ENCODE results near the gene TSHZ3.

The TSHZ3 gene

DNA sequence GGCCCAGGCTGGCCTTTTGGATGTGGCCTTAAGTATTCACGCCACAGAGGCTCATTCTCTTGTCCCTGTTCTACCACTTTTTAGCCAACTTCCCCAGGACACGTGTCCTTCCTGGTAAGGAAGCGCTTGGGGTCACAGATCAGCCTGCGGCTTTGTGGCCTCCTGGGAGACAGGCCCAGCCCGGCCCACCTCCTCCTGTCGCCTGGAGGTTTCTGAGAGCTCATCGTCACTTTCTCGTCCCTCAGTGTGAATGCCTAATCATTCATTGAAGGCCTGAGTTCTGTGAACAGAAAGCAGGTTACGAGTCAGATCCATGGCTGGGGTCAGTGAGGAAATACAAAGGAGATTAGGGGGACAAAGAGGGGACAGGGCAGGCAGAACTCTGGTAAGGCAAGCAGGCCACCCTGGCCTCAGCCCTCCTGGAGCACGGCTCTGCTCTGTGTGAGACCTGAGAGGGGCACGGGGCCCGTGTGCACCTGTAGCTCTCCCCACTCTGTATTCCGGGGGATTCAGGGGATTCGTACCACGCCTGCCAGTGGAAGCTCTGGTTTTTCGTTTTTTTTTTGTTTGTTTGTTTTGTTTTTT is 38.6 kb upstream of the TSHZ3 start:
- DNase-seq (ENCODE audit: low read depth) = no peak
- H3K4me3 ChIP-seq (ENCODE audit: control insufficient read depth, low read depth, low read length) = no peak overlapping the region
- no peak for TF ChIP-seq CTCF (conservative IDR thresholded peaks at IDR 0.05; ENCODE audit: control insufficient read depth, insufficient read depth, low read depth, low read length)

- no peak overlapping the region for H3K4me3 ChIP-seq (ENCODE audit: control insufficient read depth, low read depth, low read length)
- DNase-seq (ENCODE audit: low read depth) = no peak
- TF ChIP-seq CTCF (conservative IDR thresholded peaks at IDR 0.05; ENCODE audit: control insufficient read depth, insufficient read depth, low read depth, low read length) = no peak
Observed at GRCh38 chr19:31386806-31387205, 37.6 kb upstream of the TSHZ3 start.

- DNase-seq (ENCODE audit: low read depth) = no peak
- no peak overlapping the region for H3K4me3 ChIP-seq (ENCODE audit: control insufficient read depth, low read depth, low read length)
- no peak for TF ChIP-seq CTCF (conservative IDR thresholded peaks at IDR 0.05; ENCODE audit: control insufficient read depth, insufficient read depth, low read depth, low read length)
Observed at GRCh38 chr19:31385744-31386143, 36.5 kb upstream of the TSHZ3 start.

DNA sequence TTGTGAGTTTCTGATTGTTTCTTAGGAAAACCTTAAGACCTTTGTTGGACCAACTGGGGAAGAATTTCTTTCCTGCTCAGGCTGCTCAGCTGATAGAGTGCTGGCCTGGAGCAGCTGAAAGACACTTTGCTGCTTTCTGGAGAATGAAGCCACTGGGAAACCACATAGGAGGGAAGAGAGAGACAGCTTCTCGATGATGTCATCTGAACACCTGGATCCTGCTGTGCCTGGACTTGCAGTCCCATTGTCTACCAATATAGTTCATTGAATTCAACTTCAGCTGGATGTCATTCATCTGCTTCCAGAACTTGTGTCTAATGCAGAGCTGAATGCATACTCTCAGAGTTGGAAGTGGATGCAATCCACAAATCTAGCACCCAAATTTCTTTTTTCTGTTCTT is 34.3 kb upstream of the TSHZ3 start:
- no peak overlapping the region for H3K4me3 ChIP-seq (ENCODE audit: control insufficient read depth, low read depth, low read length)
- no peak for TF ChIP-seq CTCF (conservative IDR thresholded peaks at IDR 0.05; ENCODE audit: control insufficient read depth, insufficient read depth, low read depth, low read length)
- DNase-seq (ENCODE audit: low read depth) = no peak

- TF ChIP-seq CTCF (conservative IDR thresholded peaks at IDR 0.05; ENCODE audit: control insufficient read depth, insufficient read depth, low read depth, low read length) = no peak
- no peak for DNase-seq (ENCODE audit: low read depth)
- no peak overlapping the region for H3K4me3 ChIP-seq (ENCODE audit: control insufficient read depth, low read depth, low read length)
Observed at GRCh38 chr19:31380854-31381253, 31.6 kb upstream of the TSHZ3 start.

DNA sequence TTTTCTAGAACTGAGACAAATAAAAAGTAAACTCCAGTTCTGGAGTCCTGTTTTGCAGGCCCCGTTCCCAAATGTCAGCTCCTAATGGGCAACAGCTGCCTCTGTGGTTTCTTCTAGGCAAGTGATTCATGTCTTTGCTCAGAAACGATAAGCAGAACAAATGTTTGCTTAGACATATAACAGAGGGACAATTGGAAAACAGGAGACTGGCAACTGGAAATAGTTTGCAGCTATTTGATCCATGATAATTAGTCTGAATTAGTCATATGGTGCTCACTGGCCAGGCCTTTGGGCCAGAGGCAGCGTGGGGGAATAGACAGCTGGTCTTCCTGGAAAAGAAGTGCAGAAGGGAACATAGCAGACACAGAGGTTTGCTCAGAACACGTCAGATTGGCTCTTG is 29.2 kb upstream of the TSHZ3 start:
- peak; percentile 98 for DNase-seq (ENCODE audit: low read depth)
- no peak overlapping the region for H3K4me3 ChIP-seq (ENCODE audit: control insufficient read depth, low read depth, low read length)
- TF ChIP-seq CTCF (conservative IDR thresholded peaks at IDR 0.05; ENCODE audit: control insufficient read depth, insufficient read depth, low read depth, low read length) = no peak

DNA sequence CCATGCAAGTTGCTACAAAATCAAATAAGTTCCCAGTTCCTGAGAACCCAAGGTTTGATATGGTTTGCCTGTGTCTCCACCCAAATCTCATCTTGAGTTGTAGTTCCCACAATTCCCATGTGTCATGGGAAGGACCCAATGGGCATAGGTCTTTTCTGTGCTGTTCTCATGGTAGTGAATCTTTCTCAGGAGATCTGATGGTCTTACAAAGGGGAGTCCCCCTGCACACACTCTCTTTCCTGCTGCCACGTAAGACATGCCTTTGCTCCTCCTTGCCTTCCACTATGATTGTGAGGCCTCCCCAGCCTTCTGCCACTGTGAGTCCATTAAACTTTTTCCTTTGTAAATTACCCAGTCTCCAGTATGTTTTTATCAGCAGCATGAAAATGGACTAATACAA is 28.5 kb upstream of the TSHZ3 start:
- no peak for TF ChIP-seq CTCF (conservative IDR thresholded peaks at IDR 0.05; ENCODE audit: control insufficient read depth, insufficient read depth, low read depth, low read length)
- no peak overlapping the region for H3K4me3 ChIP-seq (ENCODE audit: control insufficient read depth, low read depth, low read length)
- DNase-seq (ENCODE audit: low read depth) = peak; percentile 48
